Stimulated activated CD8-positive, alpha-beta memory T cell treated with anti-CD3 and anti-CD28 coated beads, Interleukin-12 subunit alpha, Interleukin-12 subunit beta, amount 100 ng/mL, for 4 hours (primary cell): ENCODE data around the gene KIF2C.
A peak's percentile ranks its signal among the peaks of the same experiment; 100 is the strongest.
"Not testable (repeated sequence)": the region's sequence is repeated elsewhere in the genome, so short reads cannot be mapped to it uniquely, and the experiment has no call there.

Experiments used
- DNase-seq: peaks from one replicate; pipeline ENCODE4 v3.0.0-alpha.2; 2020; ENCODE audit warnings: low read depth

The KIF2C gene

GRCh38 chr1:44775930-44776729, 36.5 kb downstream of the KIF2C start:
- DNase-seq: peak; percentile 49

GRCh38 chr1:44776730-44777068, 37.1 kb downstream of the KIF2C start:
- DNase-seq: no peak

GRCh38 chr1:44777547-44777946, 37.9 kb downstream of the KIF2C start:
- DNase-seq: no peak

- DNase-seq: no peak
Observed at GRCh38 chr1:44777969-44778635, 38.5 kb downstream of the KIF2C start.

GRCh38 chr1:44778705-44779576, 39.3 kb downstream of the KIF2C start:
- DNase-seq: no peak

- no peak for DNase-seq
Observed at GRCh38 chr1:44780583-44781121, 41.0 kb downstream of the KIF2C start.

GRCh38 chr1:44783697-44784093, 44.1 kb downstream of the KIF2C start:
- no peak for DNase-seq

GRCh38 chr1:44784094-44785028, 44.7 kb downstream of the KIF2C start:
- DNase-seq: no peak

- DNase-seq: no peak
Observed at GRCh38 chr1:44785029-44785380, 45.4 kb downstream of the KIF2C start.

- DNase-seq: no peak
Observed at GRCh38 chr1:44785501-44786137, 46.0 kb downstream of the KIF2C start.

GRCh38 chr1:44786138-44786840, 46.7 kb downstream of the KIF2C start:
- peak; percentile 66 for DNase-seq

GRCh38 chr1:44786841-44787426, 47.3 kb downstream of the KIF2C start:
- no peak for DNase-seq

- DNase-seq: no peak
Observed at GRCh38 chr1:44787506-44787905, 47.9 kb downstream of the KIF2C start.

- DNase-seq: no peak
Observed at GRCh38 chr1:44788120-44788860, 48.7 kb downstream of the KIF2C start, which contains the start of gene BEST4. Gene BEST4, minus strand, starts transcription at chr1:44788170. Its CDS starts 465 bp downstream, at chr1:44787705.

GRCh38 chr1:44790968-44791801, 51.5 kb downstream of the KIF2C start:
- DNase-seq: no peak

GRCh38 chr1:44792736-44793502, 53.3 kb downstream of the KIF2C start:
- no peak for DNase-seq

GRCh38 chr1:44797886-44798285, 58.2 kb downstream of the KIF2C start:
- not testable (repeated sequence) for DNase-seq
